Measurements from ENCODE around the gene ANKRD50.

Gene ANKRD50

GRCh38 chr4:124736526-124736925, 24.0 kb upstream of the ANKRD50 start:
- DNase-seq: no peak
- H3K27me3 ChIP-seq: no peaks in the 10 kb centered on the region
- no peak for TF ChIP-seq CTCF (IDR thresholded peaks at IDR 0.05; ENCODE audit: low read depth, low read length)
- no peak overlapping the region for H3K4me3 ChIP-seq (ENCODE audit: low read depth, low read length)
- no peaks in the 10 kb centered on the region for H3K9me3 ChIP-seq
- H3K36me3 ChIP-seq: no peaks in the 10 kb centered on the region
- no peaks in the 10 kb centered on the region for H3K4me1 ChIP-seq

GRCh38 chr4:124727331-124727890, 14.9 kb upstream of the ANKRD50 start:
- Histone ChIP-seq H3K9me3 (no peaks in the 10 kb centered on the region), H3K4me1 (no peaks in the 10 kb centered on the region), H3K27me3 (no peaks in the 10 kb centered on the region), H3K36me3 (no peaks in the 10 kb centered on the region), H3K4me3 (ENCODE audit: low read depth, low read length) (no peak overlapping the region)
- no peak for DNase-seq
- no peak for TF ChIP-seq CTCF (IDR thresholded peaks at IDR 0.05; ENCODE audit: low read depth, low read length)

GRCh38 chr4:124726269-124726668, 13.7 kb upstream of the ANKRD50 start:
- Histone ChIP-seq H3K4me1 (no peaks in the 10 kb centered on the region), H3K9me3 (no peaks in the 10 kb centered on the region), H3K36me3 (no peaks in the 10 kb centered on the region), H3K4me3 (ENCODE audit: low read depth, low read length) (no peak overlapping the region), H3K27me3 (no peaks in the 10 kb centered on the region)
- DNase-seq: no peak
- TF ChIP-seq CTCF (IDR thresholded peaks at IDR 0.05; ENCODE audit: low read depth, low read length): no peak

GRCh38 chr4:124722071-124722470, 9.5 kb upstream of the ANKRD50 start:
- no peaks in the 10 kb centered on the region for H3K36me3 ChIP-seq
- H3K4me1 ChIP-seq: no peaks in the 10 kb centered on the region; the same call in 1 of the 2 replicates
- no peaks in the 10 kb centered on the region for H3K9me3 ChIP-seq
- TF ChIP-seq CTCF (IDR thresholded peaks at IDR 0.05; ENCODE audit: low read depth, low read length): no peak
- H3K27me3 ChIP-seq: no peaks in the 10 kb centered on the region
- DNase-seq: no peak
- H3K4me3 ChIP-seq (ENCODE audit: low read depth, low read length): no peak overlapping the region

- no peak for DNase-seq
- Histone ChIP-seq H3K27me3 (no peaks in the 10 kb centered on the region), H3K36me3 (peaks cover 3% of the 10 kb centered on the region; the same call in 1 of the 2 replicates), H3K4me1 (peaks cover 2% of the 10 kb centered on the region; the same call in 1 of the 2 replicates), H3K9me3 (no peaks in the 10 kb centered on the region), H3K4me3 (ENCODE audit: low read depth, low read length) (no peak overlapping the region)
- TF ChIP-seq CTCF (IDR thresholded peaks at IDR 0.05; ENCODE audit: low read depth, low read length): no peak
These were observed 4.6 kb upstream of the ANKRD50 start for GRCh38 chr4:124717101-124717500.

GRCh38 chr4:124713185-124713592, 657 bp upstream of the ANKRD50 start:
- Histone ChIP-seq H3K27me3 (no peaks in the 10 kb centered on the region), H3K9me3 (no peaks in the 10 kb centered on the region), H3K4me1 (peaks cover 7% of the 10 kb centered on the region; the same call in 1 of the 2 replicates), H3K4me3 (ENCODE audit: low read depth, low read length) (peak overlapping the region; percentile 91), H3K36me3 (peaks cover 4% of the 10 kb centered on the region; the same call in 1 of the 2 replicates)
- DNase-seq: peak; percentile 88
- TF ChIP-seq CTCF (IDR thresholded peaks at IDR 0.05; ENCODE audit: low read depth, low read length): peak; percentile 66

All from BE2C (cell line).